ENCODE results near the gene PLCB3.

GRCh38 chr11:64275031-64275800 is 23.9 kb downstream of the PLCB3 start:
- TF ChIP-seq FOXK2 (IDR thresholded peaks at IDR 0.05): no peak
- no peak for TF ChIP-seq IKZF2 (IDR thresholded peaks at IDR 0.05)
- TF ChIP-seq ATF3 (IDR thresholded peaks at IDR 0.05; ENCODE audit: borderline replicate concordance, extremely low read depth, low read depth, low read length): no peak
- TF ChIP-seq, protein P1, sequence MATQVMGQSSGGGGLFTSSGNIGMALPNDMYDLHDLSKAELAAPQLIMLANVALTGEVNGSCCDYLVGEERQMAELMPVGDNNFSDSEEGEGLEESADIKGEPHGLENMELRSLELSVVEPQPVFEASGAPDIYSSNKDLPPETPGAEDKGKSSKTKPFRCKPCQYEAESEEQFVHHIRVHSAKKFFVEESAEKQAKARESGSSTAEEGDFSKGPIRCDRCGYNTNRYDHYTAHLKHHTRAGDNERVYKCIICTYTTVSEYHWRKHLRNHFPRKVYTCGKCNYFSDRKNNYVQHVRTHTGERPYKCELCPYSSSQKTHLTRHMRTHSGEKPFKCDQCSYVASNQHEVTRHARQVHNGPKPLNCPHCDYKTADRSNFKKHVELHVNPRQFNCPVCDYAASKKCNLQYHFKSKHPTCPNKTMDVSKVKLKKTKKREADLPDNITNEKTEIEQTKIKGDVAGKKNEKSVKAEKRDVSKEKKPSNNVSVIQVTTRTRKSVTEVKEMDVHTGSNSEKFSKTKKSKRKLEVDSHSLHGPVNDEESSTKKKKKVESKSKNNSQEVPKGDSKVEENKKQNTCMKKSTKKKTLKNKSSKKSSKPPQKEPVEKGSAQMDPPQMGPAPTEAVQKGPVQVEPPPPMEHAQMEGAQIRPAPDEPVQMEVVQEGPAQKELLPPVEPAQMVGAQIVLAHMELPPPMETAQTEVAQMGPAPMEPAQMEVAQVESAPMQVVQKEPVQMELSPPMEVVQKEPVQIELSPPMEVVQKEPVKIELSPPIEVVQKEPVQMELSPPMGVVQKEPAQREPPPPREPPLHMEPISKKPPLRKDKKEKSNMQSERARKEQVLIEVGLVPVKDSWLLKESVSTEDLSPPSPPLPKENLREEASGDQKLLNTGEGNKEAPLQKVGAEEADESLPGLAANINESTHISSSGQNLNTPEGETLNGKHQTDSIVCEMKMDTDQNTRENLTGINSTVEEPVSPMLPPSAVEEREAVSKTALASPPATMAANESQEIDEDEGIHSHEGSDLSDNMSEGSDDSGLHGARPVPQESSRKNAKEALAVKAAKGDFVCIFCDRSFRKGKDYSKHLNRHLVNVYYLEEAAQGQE (IDR thresholded peaks at IDR 0.05; ENCODE audit: low read depth, low read length): no peak
- no peak for TF ChIP-seq PRDM15 (CRISPR knock-in tag; IDR thresholded peaks at IDR 0.05)
